CD4-positive, alpha-beta T cell treated with Interleukin-10 for 1 hour (primary cell): Measurements from ENCODE around the gene TSPO.

Experiments used
- DNase-seq: peaks from one replicate; pipeline ENCODE4 v3.0.0-alpha.2; 2020

Gene TSPO

GRCh38 chr22:43159484-43160178 is 8.3 kb downstream of the TSPO start:
- DNase-seq, result no peak

GRCh38 chr22:43160497-43161126 is 9.3 kb downstream of the TSPO start:
- no peak for DNase-seq

- no peak for DNase-seq
These were observed 11.2 kb downstream of the TSPO start for GRCh38 chr22:43162412-43163150.

- no peak for DNase-seq
These were observed 12.0 kb downstream of the TSPO start for GRCh38 chr22:43163241-43163795.

GRCh38 chr22:43164636-43165035 is 13.3 kb downstream of the TSPO start:
- DNase-seq, result no peak

GRCh38 chr22:43166132-43166930 is 15.0 kb downstream of the TSPO start:
- DNase-seq, result no peak

- DNase-seq, result no peak
These were observed 15.7 kb downstream of the TSPO start for GRCh38 chr22:43167001-43167589.

GRCh38 chr22:43168471-43169309 is 17.3 kb downstream of the TSPO start:
- no peak for DNase-seq

- DNase-seq, result no peak
These were observed 18.2 kb downstream of the TSPO start for GRCh38 chr22:43169310-43170130.

GRCh38 chr22:43170131-43170480 is 18.7 kb downstream of the TSPO start:
- no peak for DNase-seq

GRCh38 chr22:43171019-43171491 is 19.7 kb downstream of the TSPO start:
- DNase-seq, result no peak

GRCh38 chr22:43171607-43172006 is 20.2 kb downstream of the TSPO start:
- no peak for DNase-seq

GRCh38 chr22:43172191-43172590 is 20.8 kb downstream of the TSPO start:
- no peak for DNase-seq

GRCh38 chr22:43173566-43173965 is 22.2 kb downstream of the TSPO start:
- DNase-seq, result no peak

GRCh38 chr22:43173976-43174720 is 22.8 kb downstream of the TSPO start:
- no peak for DNase-seq

GRCh38 chr22:43174941-43175531 is 23.7 kb downstream of the TSPO start:
- DNase-seq, result no peak

GRCh38 chr22:43176090-43176489 is 24.7 kb downstream of the TSPO start:
- no peak for DNase-seq

GRCh38 chr22:43177479-43177878 is 26.1 kb downstream of the TSPO start:
- no peak for DNase-seq

GRCh38 chr22:43179146-43179910 is 28.0 kb downstream of the TSPO start:
- no peak for DNase-seq
